Liver (tissue), 9 donors: ENCODE results near the gene ENTPD6. TPM values are rescaled to one million over a fixed set of nuclear protein-coding genes. Genes with fewer than 3 reads are reported as not detected.

Source experiments
- DNase-seq: peaks from one replicate; pipeline ENCODE4 v3.0.0-alpha.2; 2017; ENCODE audit warnings: low spot score
- H3K27ac ChIP-seq, 2 donors: one replicate each; pipeline ENCODE4 v1.7.0; 2013; ENCODE audit warnings: inconsistent platforms in 2 of 2, low read length in 2 of 2, control low read depth in 1 of 2, low read depth in 1 of 2, mild to moderate bottlenecking in 1 of 2
- H3K27me3 ChIP-seq, 4 donors: one replicate each; pipeline versions ENCODE4 v1.6.1 to v1.7.0; 2013; ENCODE audit warnings: low read length in 3 of 4, inconsistent platforms in 1 of 4, mild to moderate bottlenecking in 1 of 4, moderate library complexity in 1 of 4; ENCODE audit not compliant: control insufficient read depth in 4 of 4, insufficient read depth in 4 of 4
- H3K36me3 ChIP-seq, 4 donors: one replicate each; pipeline versions ENCODE4 v1.6.1 to v1.7.0; 2013; ENCODE audit warnings: low read length in 3 of 4, mild to moderate bottlenecking in 3 of 4, low read depth in 1 of 4, moderate library complexity in 1 of 4; ENCODE audit not compliant: control insufficient read depth in 4 of 4, insufficient read depth in 3 of 4
- H3K4me1 ChIP-seq, 4 donors: one replicate each; pipeline versions ENCODE4 v1.6.1 to v1.7.0; 2013; ENCODE audit warnings: low read length in 3 of 4, mild to moderate bottlenecking in 3 of 4, moderate library complexity in 1 of 4; ENCODE audit not compliant: control insufficient read depth in 4 of 4, insufficient read depth in 4 of 4
- H3K4me3 ChIP-seq, 3 donors: one replicate each; pipeline versions ENCODE4 v1.6.1 to v1.7.0; 2013; ENCODE audit warnings: low read length in 3 of 3, control low read depth in 1 of 3, low read depth in 1 of 3, mild to moderate bottlenecking in 1 of 3
- H3K9ac ChIP-seq, 2 donors: one replicate each; pipeline ENCODE4 v1.7.0; 2013; ENCODE audit warnings: low read length in 2 of 2, mild to moderate bottlenecking in 2 of 2, moderate library complexity in 2 of 2, control low read depth in 1 of 2, low read depth in 1 of 2
- H3K9me3 ChIP-seq, 4 donors: one replicate each; pipeline versions ENCODE4 v1.6.1 to v1.7.0; 2013; ENCODE audit warnings: low read length in 3 of 4; ENCODE audit not compliant: control insufficient read depth in 4 of 4
- ATF3 ChIP-seq: IDR thresholded peaks from 2 replicates; pipeline ENCODE4 v1.6.1; 2016; ENCODE audit warnings: antibody characterized with exemption
- CTCF ChIP-seq: fragments of 150-350 bp; IDR thresholded peaks from 2 replicates; pipeline ENCODE4 v1.5.1; 2017; ENCODE audit warnings: improper control_type of control experiment, low read depth, low read length; ENCODE audit not compliant: missing input control
- EGR1 ChIP-seq, 2 donors: IDR thresholded peaks; 2 replicates each; pipeline ENCODE4 v1.6.1; 2016 to 2018; ENCODE audit warnings: antibody characterized with exemption in 2 of 2, low read depth in 2 of 2
- FOXA1 ChIP-seq: IDR thresholded peaks from 2 replicates; pipeline ENCODE4 v1.6.1; 2016; ENCODE audit warnings: antibody characterized with exemption
- FOXA2 ChIP-seq: IDR thresholded peaks from 2 replicates; pipeline ENCODE4 v1.6.1; 2016; ENCODE audit warnings: antibody characterized with exemption
- GABPA ChIP-seq, 2 donors: IDR thresholded peaks in 1 of 2; conservative IDR thresholded peaks in 1 of 2; 2 replicates each; pipeline ENCODE4 v1.6.1; 2016; ENCODE audit warnings: antibody characterized with exemption in 2 of 2, mild to moderate bottlenecking in 1 of 2, moderate library complexity in 1 of 2
- HNF4A ChIP-seq, 2 donors: conservative IDR thresholded peaks; 2 replicates each; pipeline ENCODE4 v1.6.1; 2016; ENCODE audit warnings: antibody characterized with exemption in 2 of 2, mild to moderate bottlenecking in 2 of 2
- HNF4G ChIP-seq: IDR thresholded peaks from 2 replicates; pipeline ENCODE4 v1.6.1; 2016; ENCODE audit warnings: antibody characterized with exemption
- JUND ChIP-seq, 2 donors: IDR thresholded peaks; 2 replicates each; pipeline ENCODE4 v1.6.1; 2016; ENCODE audit warnings: antibody characterized with exemption in 2 of 2
- NR2F2 ChIP-seq: IDR thresholded peaks from 2 replicates; pipeline ENCODE4 v1.6.1; 2016; ENCODE audit warnings: antibody characterized with exemption
- RAD21 ChIP-seq, 2 donors: IDR thresholded peaks; 2 replicates each; pipeline ENCODE4 v1.6.1; 2016; ENCODE audit warnings: antibody characterized with exemption in 2 of 2, mild to moderate bottlenecking in 2 of 2
- RXRA ChIP-seq, 2 donors: IDR thresholded peaks; 2 replicates each; pipeline ENCODE4 v1.6.1; 2017 to 2018; ENCODE audit warnings: antibody characterized with exemption in 2 of 2, mild to moderate bottlenecking in 1 of 2
- SP1 ChIP-seq: IDR thresholded peaks from 2 replicates; pipeline ENCODE4 v1.6.1; 2018; ENCODE audit warnings: antibody characterized with exemption, mild to moderate bottlenecking
- TAF1 ChIP-seq: conservative IDR thresholded peaks from 2 replicates; pipeline ENCODE4 v1.6.1; 2016; ENCODE audit warnings: antibody characterized with exemption, mild to moderate bottlenecking
- YY1 ChIP-seq: IDR thresholded peaks from 2 replicates; pipeline ENCODE4 v1.6.1; 2016; ENCODE audit warnings: antibody characterized with exemption, mild to moderate bottlenecking
- WGBS: extraction: QIAGEN DNeasy Blood & Tissue Kit; methylation state at CpG from one replicate; pipeline ENCODE4 v1.1.7; 2013; 5-methylcytosine and 5-hydroxymethylcytosine counted together
- polyA plus RNA-seq, 2 donors: library from polyadenylated mRNA; stranded (reverse) in 1 of 2; unstranded in 1 of 2; fragments of 200-250 nt in 1 of 2; fragments of >200 nt in 1 of 2; fragmentation: Nextera tagmentation in 1 of 2; extraction: Ambion mirVana in 1 of 2; gene quantifications; one replicate each; pipeline versions ENCODE4 v1.2.1 to v1.2.3, GENCODE V29; 2013 to 2015
- total RNA-seq, 2 donors: library from RNA; depleted of rRNA; stranded (reverse); fragments of >200 nt; gene quantifications; one replicate each; pipeline ENCODE4 v1.2.3, GENCODE V29; 2014
- TF ChIP-seq, protein P1 (sequence below): IDR thresholded peaks from 2 replicates; pipeline ENCODE4 v1.6.1; 2016; ENCODE audit warnings: antibody characterized with exemption
- TF ChIP-seq, protein P2 (sequence below): IDR thresholded peaks from 2 replicates; pipeline ENCODE4 v1.6.1; 2016; ENCODE audit warnings: antibody characterized with exemption, mild to moderate bottlenecking
- donor health status: healthy.
- donor health status: healthy.
- donor health status: healthy.
- donor health status: healthy.
- donor health status: healthy.

The ENTPD6 gene
- total and polyA plus RNA-seq, 4 donors: 14.9 to 29.9 (median 24.4) TPM

DNA sequence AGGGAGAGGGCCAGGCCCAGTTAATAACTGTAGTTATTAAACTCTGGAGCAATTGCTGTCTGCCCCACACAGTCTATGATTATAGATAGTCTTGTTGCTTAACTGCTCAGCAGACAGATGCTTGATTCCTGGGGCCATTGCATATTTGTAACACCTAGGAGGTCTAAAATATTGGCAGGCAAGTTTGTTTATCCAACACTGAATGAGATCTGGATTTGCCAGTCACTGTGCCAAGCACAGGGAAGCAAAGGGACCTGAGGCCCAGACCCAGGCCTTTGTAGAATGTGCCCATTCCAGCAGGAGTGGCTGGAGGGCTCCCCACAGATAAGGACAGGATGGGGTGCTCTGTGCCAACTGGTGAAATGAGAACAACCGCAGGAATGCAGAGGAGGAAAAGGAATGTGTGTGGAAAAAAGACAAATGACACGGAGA, 17.6 kb upstream of the ENTPD6 start:
- Histone ChIP-seq H3K27ac (no peak overlapping the region), H3K36me3 (no peaks in the 10 kb centered on the region), H3K4me3 (no peak overlapping the region), H3K4me1 (no peaks in the 10 kb centered on the region), H3K9ac (no peak overlapping the region), H3K27me3 (no peaks in the 10 kb centered on the region), H3K9me3 (no peaks in the 10 kb centered on the region)
- no peak for DNase-seq
- 94% methylated on average over 2 of the region's 2 CpGs for WGBS
- peak in 1 of 2 donors; percentile 7 for TF ChIP-seq RAD21 (IDR thresholded peaks at IDR 0.05)
- TF ChIP-seq, protein P1, sequence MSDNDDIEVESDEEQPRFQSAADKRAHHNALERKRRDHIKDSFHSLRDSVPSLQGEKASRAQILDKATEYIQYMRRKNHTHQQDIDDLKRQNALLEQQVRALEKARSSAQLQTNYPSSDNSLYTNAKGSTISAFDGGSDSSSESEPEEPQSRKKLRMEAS: no peak
- no peak for TF ChIP-seq YY1

GRCh38 chr20:25178563-25179438, 16.7 kb upstream of the ENTPD6 start:
- Histone ChIP-seq H3K9ac (no peak overlapping the region), H3K27me3 (no peaks in the 10 kb centered on the region), H3K27ac (no peak overlapping the region), H3K9me3 (no peaks in the 10 kb centered on the region), H3K36me3 (no peaks in the 10 kb centered on the region), H3K4me1 (no peaks in the 10 kb centered on the region), H3K4me3 (no peak overlapping the region)
- no peak for DNase-seq
- no peak for TF ChIP-seq JUND (IDR thresholded peaks at IDR 0.05)
- TF ChIP-seq, protein P2, sequence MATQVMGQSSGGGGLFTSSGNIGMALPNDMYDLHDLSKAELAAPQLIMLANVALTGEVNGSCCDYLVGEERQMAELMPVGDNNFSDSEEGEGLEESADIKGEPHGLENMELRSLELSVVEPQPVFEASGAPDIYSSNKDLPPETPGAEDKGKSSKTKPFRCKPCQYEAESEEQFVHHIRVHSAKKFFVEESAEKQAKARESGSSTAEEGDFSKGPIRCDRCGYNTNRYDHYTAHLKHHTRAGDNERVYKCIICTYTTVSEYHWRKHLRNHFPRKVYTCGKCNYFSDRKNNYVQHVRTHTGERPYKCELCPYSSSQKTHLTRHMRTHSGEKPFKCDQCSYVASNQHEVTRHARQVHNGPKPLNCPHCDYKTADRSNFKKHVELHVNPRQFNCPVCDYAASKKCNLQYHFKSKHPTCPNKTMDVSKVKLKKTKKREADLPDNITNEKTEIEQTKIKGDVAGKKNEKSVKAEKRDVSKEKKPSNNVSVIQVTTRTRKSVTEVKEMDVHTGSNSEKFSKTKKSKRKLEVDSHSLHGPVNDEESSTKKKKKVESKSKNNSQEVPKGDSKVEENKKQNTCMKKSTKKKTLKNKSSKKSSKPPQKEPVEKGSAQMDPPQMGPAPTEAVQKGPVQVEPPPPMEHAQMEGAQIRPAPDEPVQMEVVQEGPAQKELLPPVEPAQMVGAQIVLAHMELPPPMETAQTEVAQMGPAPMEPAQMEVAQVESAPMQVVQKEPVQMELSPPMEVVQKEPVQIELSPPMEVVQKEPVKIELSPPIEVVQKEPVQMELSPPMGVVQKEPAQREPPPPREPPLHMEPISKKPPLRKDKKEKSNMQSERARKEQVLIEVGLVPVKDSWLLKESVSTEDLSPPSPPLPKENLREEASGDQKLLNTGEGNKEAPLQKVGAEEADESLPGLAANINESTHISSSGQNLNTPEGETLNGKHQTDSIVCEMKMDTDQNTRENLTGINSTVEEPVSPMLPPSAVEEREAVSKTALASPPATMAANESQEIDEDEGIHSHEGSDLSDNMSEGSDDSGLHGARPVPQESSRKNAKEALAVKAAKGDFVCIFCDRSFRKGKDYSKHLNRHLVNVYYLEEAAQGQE: no peak
- peak; percentile 80 for TF ChIP-seq CTCF
- no peak for TF ChIP-seq TAF1
- no peak for TF ChIP-seq GABPA (IDR thresholded peaks at IDR 0.05 in 1 of 2, conservative IDR thresholded peaks at IDR 0.05 in 1 of 2)
- no peak for TF ChIP-seq EGR1 (IDR thresholded peaks at IDR 0.05; ENCODE audit: low read depth in 2 of 2)
- TF ChIP-seq, protein P1: peak; percentile 74
- TF ChIP-seq RAD21 (IDR thresholded peaks at IDR 0.05): peak; percentile 94 to 97
- no peak for TF ChIP-seq FOXA1
- TF ChIP-seq HNF4G: no peak
- no peak for TF ChIP-seq HNF4A (conservative IDR thresholded peaks at IDR 0.05)
- TF ChIP-seq FOXA2: no peak
- TF ChIP-seq ATF3: no peak
- TF ChIP-seq NR2F2: peak; percentile 9
- no peak for TF ChIP-seq YY1
- no peak for TF ChIP-seq RXRA (IDR thresholded peaks at IDR 0.05)
- TF ChIP-seq SP1: no peak
- WGBS: 45% methylated on average over 7 of the region's 7 CpGs
